Mucosa of rectum (tissue), 2 donors: ENCODE measurements around the gene DGKI.

Source experiments
- H3K27ac ChIP-seq, 2 donors: one replicate each; pipeline ENCODE4 v1.7.0; 2013; ENCODE audit warnings: inconsistent platforms in 2 of 2, low read depth in 2 of 2, low read length in 2 of 2
- H3K27me3 ChIP-seq, 2 donors: one replicate each; pipeline ENCODE4 v1.7.0; 2013; ENCODE audit warnings: low read length in 2 of 2; ENCODE audit not compliant: control insufficient read depth in 2 of 2, insufficient read depth in 2 of 2
- H3K36me3 ChIP-seq, 2 donors: one replicate each; pipeline ENCODE4 v1.7.0; 2013; ENCODE audit warnings: low read length in 2 of 2; ENCODE audit not compliant: control insufficient read depth in 2 of 2, insufficient read depth in 2 of 2
- H3K4me1 ChIP-seq, 2 donors: one replicate each; pipeline ENCODE4 v1.7.0; 2013; ENCODE audit warnings: low read length in 2 of 2, mild to moderate bottlenecking in 1 of 2; ENCODE audit not compliant: control insufficient read depth in 2 of 2, insufficient read depth in 2 of 2
- H3K4me3 ChIP-seq, 2 donors: one replicate each; pipeline ENCODE4 v1.7.0; 2013; ENCODE audit warnings: low read length in 2 of 2
- H3K9ac ChIP-seq, 2 donors: one replicate each; pipeline ENCODE4 v1.7.0; 2013; ENCODE audit warnings: low read length in 2 of 2, low read depth in 1 of 2, mild to moderate bottlenecking in 1 of 2
- H3K9me3 ChIP-seq, 2 donors: one replicate each; pipeline ENCODE4 v1.7.0; 2013; ENCODE audit warnings: low read length in 2 of 2; ENCODE audit not compliant: control insufficient read depth in 2 of 2
- donor health status: healthy.
- donor health status: Normal muscosa, but diverticular disease.

Gene DGKI

GRCh38 chr7:137626469-137627067, 220.2 kb downstream of the DGKI start:
- H3K9me3 ChIP-seq, result no peaks in the 10 kb centered on the region
- no peak overlapping the region for H3K4me3 ChIP-seq
- no peaks in the 10 kb centered on the region for H3K4me1 ChIP-seq
- no peaks in the 10 kb centered on the region for H3K36me3 ChIP-seq
- H3K27ac ChIP-seq, result no peak overlapping the region
- H3K9ac ChIP-seq, result no peak overlapping the region
- H3K27me3 ChIP-seq, result peaks cover 0 to 7% of the 10 kb centered on the region in 2 donors

DNA sequence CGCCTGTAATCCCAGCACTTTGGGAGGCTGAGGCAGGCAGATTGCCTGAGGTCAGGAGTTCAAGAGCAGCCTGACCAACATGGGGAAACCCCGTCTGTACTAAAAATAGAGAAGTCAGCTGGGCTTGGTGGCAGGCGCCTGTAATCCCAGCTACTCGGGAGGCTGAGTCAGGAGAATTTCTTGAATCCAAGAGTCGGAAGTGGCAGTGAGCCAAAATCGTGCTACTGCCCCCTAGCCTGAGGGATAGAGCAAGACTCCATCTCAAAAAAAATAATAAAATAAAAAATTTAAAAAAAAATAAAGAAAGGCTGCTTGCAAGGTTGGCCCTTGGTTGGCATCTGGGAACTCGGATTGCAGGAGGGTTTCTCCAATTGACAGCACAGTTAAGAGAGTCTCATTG, 221.6 kb downstream of the DGKI start:
- no peak overlapping the region for H3K9ac ChIP-seq
- peaks cover 0 to 7% of the 10 kb centered on the region in 2 donors for H3K27me3 ChIP-seq
- no peak overlapping the region for H3K4me3 ChIP-seq

GRCh38 chr7:137619181-137619580, 227.6 kb downstream of the DGKI start:
- no peaks in the 10 kb centered on the region for H3K27me3 ChIP-seq
- H3K9me3 ChIP-seq, result no peaks in the 10 kb centered on the region
- H3K4me1 ChIP-seq, result no peaks in the 10 kb centered on the region
- no peaks in the 10 kb centered on the region for H3K36me3 ChIP-seq
- no peak overlapping the region for H3K4me3 ChIP-seq
- H3K27ac ChIP-seq, result no peak overlapping the region
- no peak overlapping the region for H3K9ac ChIP-seq

More for the DNA sequence above, 221.6 kb downstream of the DGKI start:
- Histone ChIP-seq H3K27ac (no peak overlapping the region), H3K4me1 (no peaks in the 10 kb centered on the region), H3K9me3 (no peaks in the 10 kb centered on the region), H3K36me3 (no peaks in the 10 kb centered on the region)

GRCh38 chr7:137618748-137619147, 228.0 kb downstream of the DGKI start:
- no peak overlapping the region for H3K9ac ChIP-seq
- no peaks in the 10 kb centered on the region for H3K4me1 ChIP-seq
- no peaks in the 10 kb centered on the region for H3K9me3 ChIP-seq
- no peaks in the 10 kb centered on the region for H3K27me3 ChIP-seq
- no peaks in the 10 kb centered on the region for H3K36me3 ChIP-seq
- H3K27ac ChIP-seq, result no peak overlapping the region
- H3K4me3 ChIP-seq, result no peak overlapping the region

DNA sequence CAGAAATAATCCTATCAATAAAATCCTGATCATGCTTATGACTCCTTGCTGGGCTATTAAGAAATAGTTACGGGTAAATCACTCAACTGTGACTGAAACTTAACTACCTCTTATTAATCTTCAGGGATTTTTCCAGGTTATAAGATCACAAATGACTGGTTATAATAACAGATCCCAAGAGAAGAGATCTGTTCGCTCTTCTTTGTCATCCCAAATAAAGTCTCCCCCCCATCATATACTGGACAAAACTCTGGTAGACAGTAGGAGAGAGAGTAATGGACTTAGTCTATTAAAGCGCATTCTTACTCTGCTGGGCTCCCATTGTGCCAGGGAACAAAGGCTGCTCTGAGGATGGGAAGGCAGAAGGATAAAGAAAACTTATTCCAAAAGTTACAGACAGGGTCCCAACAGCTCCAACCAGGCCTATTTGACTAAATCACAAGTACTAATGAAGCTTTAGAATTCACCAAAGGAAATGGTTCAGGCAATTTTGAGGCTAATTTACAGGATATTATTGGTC, 233.7 kb downstream of the DGKI start:
- H3K36me3 ChIP-seq, result no peaks in the 10 kb centered on the region
- H3K9me3 ChIP-seq, result no peaks in the 10 kb centered on the region
- H3K27me3 ChIP-seq, result no peaks in the 10 kb centered on the region
- no peak overlapping the region for H3K4me3 ChIP-seq
- H3K4me1 ChIP-seq, result no peaks in the 10 kb centered on the region
- no peak overlapping the region for H3K9ac ChIP-seq
- H3K27ac ChIP-seq, result no peak overlapping the region

GRCh38 chr7:137611606-137612005, 235.2 kb downstream of the DGKI start:
- H3K27me3 ChIP-seq, result no peaks in the 10 kb centered on the region
- H3K9me3 ChIP-seq, result no peaks in the 10 kb centered on the region
- H3K27ac ChIP-seq, result no peak overlapping the region
- H3K9ac ChIP-seq, result no peak overlapping the region
- H3K4me1 ChIP-seq, result no peaks in the 10 kb centered on the region
- no peaks in the 10 kb centered on the region for H3K36me3 ChIP-seq
- H3K4me3 ChIP-seq, result no peak overlapping the region

- H3K4me3 ChIP-seq, result no peak overlapping the region
- no peaks in the 10 kb centered on the region for H3K36me3 ChIP-seq
- no peaks in the 10 kb centered on the region for H3K4me1 ChIP-seq
- H3K9me3 ChIP-seq, result no peaks in the 10 kb centered on the region
- no peak overlapping the region for H3K9ac ChIP-seq
- no peaks in the 10 kb centered on the region for H3K27me3 ChIP-seq
- H3K27ac ChIP-seq, result no peak overlapping the region
Measured at GRCh38 chr7:137609500-137609899, 237.3 kb downstream of the DGKI start.

GRCh38 chr7:137606061-137606674, 240.6 kb downstream of the DGKI start:
- H3K4me3 ChIP-seq, result no peak overlapping the region
- no peaks in the 10 kb centered on the region for H3K4me1 ChIP-seq
- H3K36me3 ChIP-seq, result no peaks in the 10 kb centered on the region
- no peak overlapping the region for H3K27ac ChIP-seq
- no peak overlapping the region for H3K9ac ChIP-seq
- no peaks in the 10 kb centered on the region for H3K27me3 ChIP-seq
- no peaks in the 10 kb centered on the region for H3K9me3 ChIP-seq

- Histone ChIP-seq H3K9ac (no peak overlapping the region), H3K27me3 (no peaks in the 10 kb centered on the region), H3K27ac (no peak overlapping the region), H3K9me3 (no peaks in the 10 kb centered on the region), H3K4me3 (no peak overlapping the region), H3K36me3 (no peaks in the 10 kb centered on the region), H3K4me1 (no peaks in the 10 kb centered on the region)
Measured at GRCh38 chr7:137603043-137603442, 243.7 kb downstream of the DGKI start.

- Histone ChIP-seq H3K4me3 (no peak overlapping the region), H3K9me3 (no peaks in the 10 kb centered on the region), H3K27ac (no peak overlapping the region)
Measured at GRCh38 chr7:137601642-137602041, 245.1 kb downstream of the DGKI start.

More at GRCh38 chr7:137601642-137602041, 245.1 kb downstream of the DGKI start:
- no peaks in the 10 kb centered on the region for H3K36me3 ChIP-seq
- no peaks in the 10 kb centered on the region for H3K27me3 ChIP-seq
- no peak overlapping the region for H3K9ac ChIP-seq
- no peaks in the 10 kb centered on the region for H3K4me1 ChIP-seq
